BLaER1 (cell line): ENCODE results near the gene RAB18.
"Not testable (repeated sequence)": the region's sequence is repeated elsewhere in the genome, so short reads cannot be mapped to it uniquely, and the experiment has no call there.

Experiments used
- H3K27ac ChIP-seq: shearing (Covaris generic); formaldehyde crosslinking; 2 replicates; pipeline ENCODE4 v1.8.1; 2022
- H3K27me3 ChIP-seq: shearing (Covaris generic); formaldehyde crosslinking; 2 replicates; pipeline ENCODE4 v1.8.1; 2022
- H3K36me3 ChIP-seq: shearing (Covaris generic); formaldehyde crosslinking; 2 replicates; pipeline ENCODE4 v1.8.1; 2022
- H3K4me1 ChIP-seq: shearing (Covaris generic); formaldehyde crosslinking; 2 replicates; pipeline ENCODE4 v1.8.1; 2022
- H3K4me2 ChIP-seq: shearing (Covaris generic); formaldehyde crosslinking; 2 replicates; pipeline ENCODE4 v1.8.1; 2022
- H3K4me3 ChIP-seq: shearing (Covaris generic); formaldehyde crosslinking; 2 replicates; pipeline ENCODE4 v1.8.1; 2022
- H3K9ac ChIP-seq: shearing (Covaris generic); formaldehyde crosslinking; 2 replicates; pipeline ENCODE4 v1.8.1; 2022
- H3K9me3 ChIP-seq: shearing (Covaris generic); formaldehyde crosslinking; 2 replicates; pipeline ENCODE4 v1.8.1; 2022
- H4K20me1 ChIP-seq: shearing (Covaris generic); formaldehyde crosslinking; 2 replicates; pipeline ENCODE4 v1.8.1; 2022
- Cebpa-rat ChIP-seq: shearing (Covaris generic); IDR thresholded peaks from 2 replicates; pipeline ENCODE4 v1.8.1; 2022

Gene RAB18

DNA sequence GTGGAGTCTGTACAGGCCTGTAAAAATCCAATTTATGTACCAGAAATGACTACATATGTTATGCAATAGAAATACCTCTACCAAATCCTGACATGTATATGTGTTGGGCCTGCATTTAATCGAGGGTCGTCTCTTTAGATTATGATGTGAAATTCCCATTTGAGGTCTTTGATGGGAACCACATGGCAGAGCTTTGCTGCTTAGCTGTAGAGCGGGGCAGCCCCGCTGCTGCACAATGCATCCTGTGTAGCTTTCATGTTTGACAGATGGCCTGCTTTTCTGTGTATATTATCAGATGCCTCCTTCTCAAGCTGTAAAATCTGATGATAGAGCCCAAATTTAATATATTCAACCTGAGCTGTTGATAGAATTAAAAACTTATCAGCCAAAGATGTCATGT lies 65.8 kb downstream of the RAB18 start:
- no peak overlapping the region for H3K4me2 ChIP-seq
- no peaks in the 10 kb centered on the region for H3K27me3 ChIP-seq
- no peak overlapping the region for H3K9ac ChIP-seq
- H3K36me3 ChIP-seq: no peaks in the 10 kb centered on the region
- no peak overlapping the region for H3K27ac ChIP-seq
- H4K20me1 ChIP-seq: no peaks in the 10 kb centered on the region
- H3K4me3 ChIP-seq: no peak overlapping the region
- H3K9me3 ChIP-seq: peaks cover 38% of the 10 kb centered on the region
- no peak for TF ChIP-seq Cebpa-rat
- peaks cover 19% of the 10 kb centered on the region for H3K4me1 ChIP-seq

DNA sequence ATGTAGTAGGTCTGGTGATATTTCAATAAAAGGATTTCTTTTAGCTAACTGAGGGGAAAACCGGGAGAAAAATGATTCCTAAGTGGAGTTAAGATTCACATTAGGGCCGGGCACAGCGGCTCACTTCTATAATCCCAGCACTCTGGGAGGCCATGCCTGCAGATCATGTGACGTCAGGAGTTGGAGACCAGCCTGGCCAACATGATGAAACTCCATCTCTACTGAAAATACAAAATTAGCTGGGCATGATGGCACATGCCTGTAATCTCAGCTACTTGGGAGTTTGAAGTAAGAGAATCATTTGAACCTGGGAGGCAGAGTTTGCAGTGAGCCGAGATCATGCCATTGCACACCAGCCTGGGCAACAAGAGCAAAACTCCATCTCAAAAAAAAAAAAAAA lies 72.9 kb downstream of the RAB18 start:
- not testable (repeated sequence) for H3K4me3 ChIP-seq, H3K27ac ChIP-seq, H4K20me1 ChIP-seq

DNA sequence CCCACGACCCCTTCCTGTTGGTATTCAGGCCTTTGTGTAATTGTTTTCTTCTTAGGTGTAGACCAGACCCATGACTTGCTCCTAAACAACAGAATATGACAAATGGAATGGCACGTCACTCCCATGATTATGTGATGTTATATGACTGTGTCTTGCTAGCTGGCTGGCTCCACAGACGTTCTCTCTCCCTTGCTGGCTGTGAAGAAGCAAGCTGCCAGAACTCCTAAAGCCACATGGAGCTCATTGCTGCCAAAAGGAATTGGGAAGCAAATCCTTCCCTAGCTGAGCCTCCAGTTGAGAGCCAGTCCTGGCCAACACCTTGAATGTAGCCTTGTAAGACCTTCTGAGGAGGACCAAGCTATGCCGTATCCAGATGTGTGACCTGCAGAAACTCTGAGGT lies 74.2 kb downstream of the RAB18 start:
- Histone ChIP-seq H3K9ac (no peak overlapping the region), H3K9me3 (peaks cover 3% of the 10 kb centered on the region; the same call in 1 of the 2 replicates), H3K4me2 (no peak overlapping the region), H3K36me3 (no peaks in the 10 kb centered on the region), H3K27me3 (no peaks in the 10 kb centered on the region), H3K27ac (no peak overlapping the region), H3K4me3 (no peak overlapping the region), H4K20me1 (no peaks in the 10 kb centered on the region), H3K4me1 (no peaks in the 10 kb centered on the region)
- TF ChIP-seq Cebpa-rat: no peak

More for the DNA sequence above, 72.9 kb downstream of the RAB18 start:
- not testable (repeated sequence) for H3K36me3 ChIP-seq, H3K4me2 ChIP-seq, H3K27me3 ChIP-seq, H3K4me1 ChIP-seq, H3K9me3 ChIP-seq, H3K9ac ChIP-seq

DNA sequence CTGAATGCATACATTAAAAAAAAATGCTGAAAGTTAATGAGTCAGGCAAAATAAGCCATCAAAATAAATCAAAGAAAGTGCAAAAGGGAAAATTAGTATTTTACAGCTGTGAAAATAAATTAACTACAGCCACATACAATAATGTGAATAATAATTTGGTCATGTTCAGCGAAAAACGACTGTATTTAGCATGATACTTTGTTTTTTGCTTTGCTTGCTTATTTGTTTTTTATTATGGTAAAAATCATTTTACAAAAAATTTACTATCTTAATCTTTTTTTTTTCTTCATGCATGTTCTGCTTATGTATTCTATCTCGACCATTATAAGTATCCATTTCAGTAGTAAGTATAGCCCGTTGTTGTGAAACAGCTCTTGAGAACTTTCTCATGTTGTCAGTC lies 77.1 kb downstream of the RAB18 start:
- H3K4me2 ChIP-seq: no peak overlapping the region
- no peak for TF ChIP-seq Cebpa-rat
- H3K4me1 ChIP-seq: no peaks in the 10 kb centered on the region
- no peak overlapping the region for H3K9ac ChIP-seq
- 0 out of 2 replicates have a peak, but pooled peaks cover 5% of the 10 kb centered on the region for H3K9me3 ChIP-seq
- H3K27me3 ChIP-seq: no peaks in the 10 kb centered on the region
- no peak overlapping the region for H3K4me3 ChIP-seq
- H3K27ac ChIP-seq: no peak overlapping the region
- no peaks in the 10 kb centered on the region for H3K36me3 ChIP-seq
- H4K20me1 ChIP-seq: no peaks in the 10 kb centered on the region

DNA sequence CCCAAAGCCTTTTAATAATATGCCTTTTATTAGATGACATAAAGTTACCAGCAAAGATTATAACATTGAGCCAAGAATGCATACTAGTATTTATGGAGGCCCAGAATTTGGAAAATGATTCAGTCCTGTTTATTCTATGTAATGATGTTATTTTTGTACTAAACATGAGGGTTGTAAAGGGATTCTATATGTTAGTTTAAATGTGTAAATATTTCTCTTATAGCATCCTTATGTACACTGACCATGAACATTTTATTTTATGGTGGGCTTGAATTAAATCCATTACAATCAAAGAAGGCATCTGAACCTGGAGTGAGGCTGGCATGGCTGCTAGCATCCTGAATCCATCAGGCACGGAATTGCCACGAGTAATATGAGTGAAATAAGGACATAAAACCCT lies 80.2 kb downstream of the RAB18 start:
- H3K9ac ChIP-seq: no peak overlapping the region
- H3K4me3 ChIP-seq: no peak overlapping the region
- no peaks in the 10 kb centered on the region for H4K20me1 ChIP-seq
- TF ChIP-seq Cebpa-rat: no peak
- H3K36me3 ChIP-seq: no peaks in the 10 kb centered on the region
- peaks cover 16% of the 10 kb centered on the region; the same call in 1 of the 2 replicates for H3K9me3 ChIP-seq
- H3K4me2 ChIP-seq: no peak overlapping the region
- no peaks in the 10 kb centered on the region for H3K4me1 ChIP-seq
- H3K27me3 ChIP-seq: no peaks in the 10 kb centered on the region
- no peak overlapping the region for H3K27ac ChIP-seq
